Esophagus squamous epithelium (tissue), 4 donors: ENCODE measurements around the gene OGFR.

ENCODE experiments used
- POLR2A ChIP-seq, 4 donors: fragments of 450-650 bp; IDR thresholded peaks; one replicate each; pipeline ENCODE4 v1.6.1; 2017; ENCODE audit warnings: antibody characterized with exemption in 4 of 4, mild to moderate bottlenecking in 4 of 4, moderate library complexity in 3 of 4
- TF ChIP-seq, protein P1 (sequence below), 6 experiments: fragments of 450-650 bp in 4 of 6; fragments of 200-600 bp in 2 of 6; sonication (generic) in 2 of 6; IDR thresholded peaks; one replicate each; pipeline ENCODE4 v1.5.1; 2016 to 2019; ENCODE audit warnings: antibody characterized with exemption in 6 of 6, mild to moderate bottlenecking in 4 of 6, moderate library complexity in 4 of 6

- TF ChIP-seq, protein P1, sequence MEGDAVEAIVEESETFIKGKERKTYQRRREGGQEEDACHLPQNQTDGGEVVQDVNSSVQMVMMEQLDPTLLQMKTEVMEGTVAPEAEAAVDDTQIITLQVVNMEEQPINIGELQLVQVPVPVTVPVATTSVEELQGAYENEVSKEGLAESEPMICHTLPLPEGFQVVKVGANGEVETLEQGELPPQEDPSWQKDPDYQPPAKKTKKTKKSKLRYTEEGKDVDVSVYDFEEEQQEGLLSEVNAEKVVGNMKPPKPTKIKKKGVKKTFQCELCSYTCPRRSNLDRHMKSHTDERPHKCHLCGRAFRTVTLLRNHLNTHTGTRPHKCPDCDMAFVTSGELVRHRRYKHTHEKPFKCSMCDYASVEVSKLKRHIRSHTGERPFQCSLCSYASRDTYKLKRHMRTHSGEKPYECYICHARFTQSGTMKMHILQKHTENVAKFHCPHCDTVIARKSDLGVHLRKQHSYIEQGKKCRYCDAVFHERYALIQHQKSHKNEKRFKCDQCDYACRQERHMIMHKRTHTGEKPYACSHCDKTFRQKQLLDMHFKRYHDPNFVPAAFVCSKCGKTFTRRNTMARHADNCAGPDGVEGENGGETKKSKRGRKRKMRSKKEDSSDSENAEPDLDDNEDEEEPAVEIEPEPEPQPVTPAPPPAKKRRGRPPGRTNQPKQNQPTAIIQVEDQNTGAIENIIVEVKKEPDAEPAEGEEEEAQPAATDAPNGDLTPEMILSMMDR (IDR thresholded peaks at IDR 0.05): no peak
- TF ChIP-seq POLR2A (IDR thresholded peaks at IDR 0.05): no peak
Observed at GRCh38 chr20:62778058-62778457, 26.6 kb upstream of the OGFR start.
